Measurements from ENCODE around the gene SIDT1. TPM values are rescaled to one million over a fixed set of nuclear protein-coding genes. Genes with fewer than 3 reads are reported as not detected.

Gene SIDT1
- total RNA-seq, 1 donor from 2014 or later = not detected

GRCh38 chr3:113654310-113654709 lies 122.0 kb downstream of the SIDT1 start:
- no peak overlapping the region for H3K4me3 ChIP-seq
- no peak for TF ChIP-seq EZH2 (IDR thresholded peaks at IDR 0.05)
- no peak for TF ChIP-seq EZH2phosphoT487 (IDR thresholded peaks at IDR 0.05)
- TF ChIP-seq CTCF (IDR thresholded peaks at IDR 0.05) = no peak
- Mint-ChIP-seq H3K4me3 (no peak overlapping the region), H3K9me3 (peaks cover 4% of the 10 kb centered on the region), H3K36me3 (peaks cover 27% of the 10 kb centered on the region), H3K4me1 (peaks cover 4% of the 10 kb centered on the region), H3K27me3 (ENCODE audit: insufficient read depth, low read depth) (no peaks in the 10 kb centered on the region), H3K27ac (no peak overlapping the region)
- H3K79me2 ChIP-seq (ENCODE audit: low read depth) = no peaks in the 10 kb centered on the region
- H4K20me1 ChIP-seq (ENCODE audit: low read depth) = no peaks in the 10 kb centered on the region
- H3K27ac ChIP-seq = no peak overlapping the region
- no peak overlapping the region for H3K4me2 ChIP-seq
- H3K4me1 ChIP-seq = peaks cover 2% of the 10 kb centered on the region
- DNase-seq (ENCODE audit: low spot score) = no peak
- no peaks in the 10 kb centered on the region for H3K9me3 ChIP-seq (ENCODE audit: low read depth)
- no peak overlapping the region for H3K9ac ChIP-seq
- H3K27me3 ChIP-seq = no peaks in the 10 kb centered on the region
- no peak overlapping the region for H2AFZ ChIP-seq (replicated peaks)
- H3K36me3 ChIP-seq = no peaks in the 10 kb centered on the region
- H3F3A ChIP-seq (ENCODE audit: low read depth) = no peaks in the 10 kb centered on the region

GRCh38 chr3:113654851-113655250 lies 122.5 kb downstream of the SIDT1 start:
- peaks cover 32% of the 10 kb centered on the region for H3K36me3 Mint-ChIP-seq
- no peaks in the 10 kb centered on the region for H3K9me3 ChIP-seq (ENCODE audit: low read depth)
- no peaks in the 10 kb centered on the region for H4K20me1 ChIP-seq (ENCODE audit: low read depth)
- H3K4me3 ChIP-seq = no peak overlapping the region
- H3K4me1 ChIP-seq = peaks cover 2% of the 10 kb centered on the region
- no peak overlapping the region for H3K9ac ChIP-seq
- no peak overlapping the region for H3K4me3 Mint-ChIP-seq
- H3K27me3 Mint-ChIP-seq (ENCODE audit: insufficient read depth, low read depth) = no peaks in the 10 kb centered on the region
- no peak overlapping the region for H3K4me2 ChIP-seq
- no peak for TF ChIP-seq EZH2phosphoT487 (IDR thresholded peaks at IDR 0.05)
- TF ChIP-seq EZH2 (IDR thresholded peaks at IDR 0.05) = no peak
- TF ChIP-seq CTCF (IDR thresholded peaks at IDR 0.05) = no peak
- no peak overlapping the region for H2AFZ ChIP-seq (replicated peaks)
- no peak overlapping the region for H3K27ac Mint-ChIP-seq
- no peaks in the 10 kb centered on the region for H3F3A ChIP-seq (ENCODE audit: low read depth)
- H3K79me2 ChIP-seq (ENCODE audit: low read depth) = no peaks in the 10 kb centered on the region
- no peaks in the 10 kb centered on the region for H3K36me3 ChIP-seq
- no peak for DNase-seq (ENCODE audit: low spot score)
- peaks cover 4% of the 10 kb centered on the region for H3K9me3 Mint-ChIP-seq
- no peaks in the 10 kb centered on the region for H3K27me3 ChIP-seq
- H3K4me1 Mint-ChIP-seq = peaks cover 4% of the 10 kb centered on the region
- H3K27ac ChIP-seq = no peak overlapping the region

- H3K27me3 Mint-ChIP-seq (ENCODE audit: insufficient read depth, low read depth) = no peaks in the 10 kb centered on the region
- Histone ChIP-seq H3K9me3 (ENCODE audit: low read depth) (no peaks in the 10 kb centered on the region), H3K36me3 (no peaks in the 10 kb centered on the region), H3K9ac (no peak overlapping the region), H3K4me2 (no peak overlapping the region), H3K27ac (no peak overlapping the region), H3K4me1 (no peaks in the 10 kb centered on the region), H4K20me1 (ENCODE audit: low read depth) (no peaks in the 10 kb centered on the region), H2AFZ (replicated peaks) (no peak overlapping the region), H3F3A (ENCODE audit: low read depth) (no peaks in the 10 kb centered on the region), H3K79me2 (ENCODE audit: low read depth) (no peaks in the 10 kb centered on the region), H3K27me3 (no peaks in the 10 kb centered on the region), H3K4me3 (no peak overlapping the region)
- H3K27ac Mint-ChIP-seq = no peak overlapping the region
- H3K9me3 Mint-ChIP-seq = peaks cover 4% of the 10 kb centered on the region
- H3K4me3 Mint-ChIP-seq = no peak overlapping the region
- peaks cover 40% of the 10 kb centered on the region for H3K36me3 Mint-ChIP-seq
- no peaks in the 10 kb centered on the region for H3K4me1 Mint-ChIP-seq
- DNase-seq (ENCODE audit: low spot score) = no peak
- TF ChIP-seq EZH2phosphoT487 (IDR thresholded peaks at IDR 0.05) (no peak), CTCF (IDR thresholded peaks at IDR 0.05) (no peak), EZH2 (IDR thresholded peaks at IDR 0.05) (no peak)
Observed at GRCh38 chr3:113658107-113658506, 125.8 kb downstream of the SIDT1 start.

Measured in neural progenitor cell (in vitro differentiated cells).